ENCODE data around the gene OVAAL.
A peak's percentile ranks its signal among the peaks of the same experiment; 100 is the strongest.
"Not testable (repeated sequence)": the region's sequence is repeated elsewhere in the genome, so short reads cannot be mapped to it uniquely, and the experiment has no call there.

OVAAL gene

GRCh38 chr1:180542113-180542837 is 16.5 kb upstream of the OVAAL start:
- DNase-seq = no peak

GRCh38 chr1:180542838-180543145 is 16.0 kb upstream of the OVAAL start:
- no peak for DNase-seq

- DNase-seq = no peak
Observed at GRCh38 chr1:180544050-180544449, 14.7 kb upstream of the OVAAL start.

DNA sequence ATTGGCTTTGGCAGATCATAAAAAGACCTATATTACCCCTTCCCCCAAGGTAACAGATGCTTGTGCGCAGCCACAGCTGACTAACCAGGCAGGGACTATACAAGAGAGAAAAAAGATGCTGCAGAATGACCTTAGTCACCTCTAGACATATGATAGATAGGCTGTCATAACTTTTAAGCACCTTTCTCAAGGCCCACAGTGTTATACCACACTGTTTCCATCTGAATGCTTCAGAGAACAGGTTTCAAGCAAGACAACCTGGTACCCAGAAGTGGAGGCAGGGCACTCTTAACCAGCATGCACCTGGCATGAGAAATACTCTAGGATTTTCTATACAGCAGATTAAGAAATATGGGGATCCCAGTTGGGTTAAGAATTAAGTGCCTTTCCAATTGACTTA is 12.8 kb upstream of the OVAAL start:
- DNase-seq = no peak

GRCh38 chr1:180548686-180549317 is 10.0 kb upstream of the OVAAL start:
- DNase-seq = no peak

- not testable (repeated sequence) for DNase-seq
Observed at GRCh38 chr1:180549770-180550169, 9.0 kb upstream of the OVAAL start.

- no peak for DNase-seq
Observed at GRCh38 chr1:180550241-180550640, 8.5 kb upstream of the OVAAL start.

- DNase-seq = no peak
Observed at GRCh38 chr1:180551997-180552396, 6.8 kb upstream of the OVAAL start.

DNA sequence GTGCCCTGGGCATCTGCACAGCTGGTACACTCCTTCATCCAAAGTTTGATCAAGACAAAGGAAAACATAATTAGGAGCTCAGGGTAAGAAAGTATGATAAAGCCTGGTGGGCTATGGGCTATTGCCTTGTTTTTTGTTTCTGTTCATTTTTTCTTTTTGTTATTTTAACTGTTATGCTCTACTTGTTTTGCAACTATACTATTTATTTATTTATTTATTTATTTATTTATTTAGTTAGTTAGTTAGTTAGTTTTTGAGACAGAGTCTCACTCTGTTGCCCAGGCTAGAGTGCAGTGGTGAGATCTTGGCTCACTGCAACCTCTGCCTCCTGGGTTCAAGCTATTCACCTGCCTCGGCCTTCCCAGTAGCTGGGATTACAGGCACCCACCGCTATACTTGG is 5.7 kb upstream of the OVAAL start:
- not testable (repeated sequence) for DNase-seq

GRCh38 chr1:180555411-180555810 is 3.4 kb upstream of the OVAAL start:
- no peak for DNase-seq

DNA sequence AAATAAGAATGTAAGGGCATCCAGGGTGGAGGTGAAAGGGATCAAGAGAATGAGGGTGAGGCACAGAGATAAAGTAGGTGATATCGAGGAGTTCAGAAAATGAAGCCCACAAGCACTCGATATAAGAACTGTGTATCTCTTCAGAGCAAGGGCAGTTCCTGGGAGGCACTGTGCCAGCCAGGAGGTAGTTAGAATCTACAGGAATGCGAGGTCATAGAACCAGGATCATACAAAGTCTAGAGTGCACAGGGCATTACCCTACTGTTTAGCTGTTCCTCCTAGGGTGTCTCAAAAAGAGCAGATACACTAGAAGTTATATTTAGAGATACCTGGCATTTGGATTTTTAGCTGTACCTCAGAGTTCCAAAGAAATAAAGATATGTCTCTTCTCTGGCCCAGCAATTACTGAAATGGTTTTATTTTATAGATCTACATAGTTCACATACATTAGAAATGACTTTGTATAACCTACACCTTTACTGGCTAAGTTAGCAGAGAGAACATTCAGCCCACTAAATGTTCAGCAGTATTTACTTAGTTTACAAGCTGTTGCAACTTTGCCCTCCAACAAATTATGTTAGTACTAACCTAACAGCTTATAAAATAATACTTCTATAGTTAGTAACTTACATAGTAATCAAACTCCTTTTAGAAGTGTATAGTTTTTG is 1.6 kb downstream of the OVAAL start:
- no peak for DNase-seq

DNA sequence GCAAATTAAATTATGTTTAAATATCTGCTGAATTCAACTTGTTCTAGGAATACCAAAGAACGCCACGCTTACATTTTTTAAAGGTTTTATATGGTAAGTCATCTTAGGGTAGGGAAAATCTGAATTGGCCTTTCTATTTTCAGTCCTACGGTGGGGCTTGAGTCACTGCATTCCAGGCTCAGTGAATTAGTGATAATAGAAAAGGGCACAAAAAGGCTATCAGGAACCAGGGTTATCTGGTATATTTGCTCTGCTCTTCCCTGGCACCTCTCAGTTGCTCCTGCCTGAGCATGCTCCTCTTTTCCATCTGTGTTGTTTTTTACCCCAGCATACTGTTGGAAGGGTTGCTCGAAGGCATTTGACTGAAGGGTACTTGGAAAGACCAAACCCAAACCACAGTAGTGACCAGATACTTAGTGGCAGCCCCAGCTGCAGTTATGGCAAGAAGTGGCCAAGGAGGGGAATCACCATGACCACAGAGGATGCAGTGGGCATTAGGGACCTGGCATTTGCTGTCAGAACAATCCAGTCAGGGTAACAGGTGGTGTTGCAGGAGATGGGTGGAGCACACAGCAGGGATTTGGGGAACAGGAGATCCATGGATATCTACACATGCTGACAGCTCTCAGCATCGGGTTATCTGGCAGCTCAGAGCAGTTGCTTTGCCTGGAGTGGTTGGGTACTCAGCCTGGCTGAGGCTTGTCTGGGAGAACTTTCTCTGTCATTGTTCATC is 2.3 kb downstream of the OVAAL start:
- DNase-seq = peak; percentile 11

GRCh38 chr1:180562640-180563025 is 3.9 kb downstream of the OVAAL start:
- DNase-seq = no peak

GRCh38 chr1:180563026-180563827 is 4.5 kb downstream of the OVAAL start:
- DNase-seq = no peak

DNA sequence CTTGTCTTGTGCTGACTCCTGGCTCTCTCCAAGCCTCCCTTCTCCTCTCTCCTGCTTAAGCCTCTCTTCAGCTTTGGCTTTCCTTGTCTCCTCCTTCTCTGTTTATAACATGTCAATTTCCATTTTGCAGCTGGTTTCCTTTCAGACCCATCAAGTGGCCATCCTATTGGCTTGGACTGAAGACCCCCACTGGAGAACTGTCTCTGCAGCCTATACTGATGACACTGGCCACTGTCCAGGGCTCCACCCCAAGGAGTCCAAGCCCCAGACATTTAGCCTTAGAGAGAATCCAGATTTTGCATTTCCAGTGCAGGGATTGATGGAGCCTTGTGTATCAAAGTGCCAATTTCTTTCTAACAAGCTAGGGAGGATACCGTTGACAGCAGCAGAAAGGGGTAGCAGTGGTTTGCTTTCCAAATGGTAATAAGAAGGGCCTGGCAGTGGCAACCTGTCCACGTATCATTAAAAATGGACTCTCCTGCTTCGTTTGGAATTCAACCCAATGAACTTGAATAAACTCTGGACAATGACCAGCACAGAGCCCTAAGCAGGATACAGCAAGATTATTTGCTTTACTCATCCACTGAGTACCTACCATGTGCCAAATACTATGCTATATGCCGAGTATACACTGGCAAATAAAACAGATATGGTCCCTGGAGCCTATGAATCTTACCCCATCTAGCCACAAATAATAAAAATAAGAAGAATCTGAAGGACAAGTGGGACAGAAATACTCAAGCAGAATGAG is 6.5 kb downstream of the OVAAL start:
- no peak for DNase-seq

DNA sequence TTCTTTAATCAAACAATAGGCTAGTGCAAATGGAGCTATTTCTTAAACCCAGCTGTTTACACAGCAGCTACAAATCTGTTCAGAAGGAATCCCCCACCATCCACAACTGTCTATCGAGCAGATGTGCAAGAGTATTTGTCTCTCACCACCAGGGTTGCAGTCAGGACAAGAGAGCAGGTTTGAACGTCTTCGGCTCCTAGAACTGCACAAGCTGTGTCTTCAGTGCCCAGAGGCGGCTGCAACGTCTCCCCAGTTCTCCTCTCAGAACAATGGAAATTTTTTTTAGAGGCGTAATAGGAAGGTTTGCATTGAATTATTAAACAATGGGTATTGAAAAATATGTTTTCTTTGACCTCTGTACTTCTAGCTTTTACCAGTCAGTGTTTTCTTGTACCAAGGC is 7.3 kb downstream of the OVAAL start:
- DNase-seq = peak; percentile 54

DNA sequence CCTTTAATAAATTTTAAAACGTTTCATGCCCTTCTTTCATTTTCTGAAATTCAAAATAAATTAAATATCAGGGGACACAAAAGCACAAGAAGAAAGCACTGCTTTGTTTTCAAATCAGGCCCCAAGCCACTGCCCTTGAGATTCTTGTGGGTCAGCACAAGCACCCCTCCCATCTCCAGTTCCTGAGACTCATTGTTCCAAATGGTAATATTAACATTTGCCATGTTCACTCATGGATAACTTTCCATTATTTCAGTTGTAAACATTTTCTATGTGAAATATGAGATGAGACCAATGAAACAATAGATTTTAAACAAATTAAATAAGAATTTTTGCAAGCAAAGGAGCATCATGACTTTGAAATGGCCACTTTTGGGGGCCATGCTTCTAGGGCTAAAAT is 7.7 kb downstream of the OVAAL start:
- no peak for DNase-seq

DNA sequence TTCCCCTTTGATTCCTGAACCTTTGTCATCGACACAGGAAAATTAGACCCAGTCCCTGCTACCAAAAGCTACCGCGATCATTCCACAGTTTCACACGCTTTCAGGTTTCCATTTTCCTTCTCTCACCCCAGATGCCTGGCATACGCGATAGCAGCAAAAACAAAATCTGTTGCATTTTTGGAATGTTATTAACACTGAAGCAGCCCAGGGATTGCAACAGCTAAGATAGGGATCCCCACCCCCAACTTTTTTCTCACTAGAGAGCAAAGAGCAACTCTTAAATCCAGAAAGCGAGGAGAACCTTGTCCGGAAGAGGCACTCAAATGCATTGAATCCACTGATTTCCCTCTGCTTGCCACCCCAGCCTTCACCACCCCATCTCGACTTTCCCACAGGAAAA is 8.9 kb downstream of the OVAAL start:
- DNase-seq = no peak

- no peak for DNase-seq
Observed at GRCh38 chr1:180568184-180568583, 9.4 kb downstream of the OVAAL start.

DNA sequence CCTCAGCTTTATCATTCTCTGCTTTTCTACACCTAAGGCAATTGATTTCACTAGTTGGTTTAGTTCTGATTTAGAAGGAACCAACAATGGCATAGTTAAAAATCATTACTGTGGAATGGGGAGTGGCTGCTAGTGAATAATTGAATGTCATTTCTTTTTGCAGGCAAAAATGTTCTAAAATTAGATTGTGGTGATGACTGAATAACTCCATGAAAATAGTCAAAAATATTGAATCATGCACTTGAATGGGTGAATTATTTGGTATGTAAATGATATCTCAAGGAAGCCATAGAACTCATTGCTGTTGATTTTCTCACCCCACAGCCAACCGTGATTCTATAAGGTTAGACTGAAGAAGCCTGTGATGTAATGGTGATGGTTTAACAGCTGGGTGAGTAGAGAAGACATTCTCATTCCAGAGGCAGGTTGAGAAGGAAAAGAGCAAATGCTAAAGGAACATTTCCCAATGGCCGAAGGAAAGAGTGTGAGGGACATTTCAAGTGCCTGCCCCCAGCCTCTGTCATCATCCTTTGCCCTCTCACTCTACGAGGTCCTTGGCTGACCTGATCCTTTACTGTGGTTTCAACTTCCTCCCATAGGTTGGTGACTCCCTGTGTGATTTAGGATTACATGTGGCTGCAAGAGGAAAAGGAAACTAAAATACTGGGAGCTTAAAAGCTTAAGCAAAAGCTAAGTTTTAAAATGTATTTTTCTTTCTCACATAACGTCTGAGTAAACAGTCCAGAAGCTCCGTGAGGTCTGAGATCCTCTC is 12.5 kb downstream of the OVAAL start:
- DNase-seq = no peak
